Right lobe of liver (tissue), 6 donors: ENCODE measurements around the gene NDUFS2. TPM values are rescaled to one million over a fixed set of nuclear protein-coding genes. Genes with fewer than 3 reads are reported as not detected.

Source experiments
- ATAC-seq, 4 donors: fragments of 200-7000 bp; cut with Tn5 transposase; one replicate each; pipeline ENCODE4 v1.9.1; 2020; ENCODE audit warnings: mild to moderate bottlenecking in 4 of 4, moderate library complexity in 4 of 4
- DNase-seq, 3 donors: peaks; one replicate each; pipeline ENCODE4 v3.0.0-alpha.2; 2020
- H3K27ac ChIP-seq, 3 donors: fragments of 200-600 bp; one replicate each; pipeline ENCODE4 v1.8.0; 2022
- H3K27me3 ChIP-seq, 2 donors: fragments of 200-600 bp; one replicate each; pipeline ENCODE4 v1.8.0; 2022
- H3K36me3 ChIP-seq, 4 donors: fragments of 200-600 bp; sonication (generic) in 1 of 4; one replicate each; pipeline versions ENCODE4 v1.5.1 to v1.8.0; 2017 to 2022; ENCODE audit warnings: control low read depth in 1 of 4
- H3K4me1 ChIP-seq, 4 donors: fragments of 200-600 bp; sonication (generic) in 1 of 4; one replicate each; pipeline versions ENCODE4 v1.5.1 to v1.8.0; 2017 to 2022; ENCODE audit warnings: control low read depth in 1 of 4
- H3K4me3 ChIP-seq, 3 donors: fragments of 200-600 bp; one replicate each; pipeline ENCODE4 v1.8.0; 2022
- H3K9me3 ChIP-seq, 4 donors: fragments of 200-600 bp; sonication (generic) in 1 of 4; one replicate each; pipeline versions ENCODE4 v1.5.1 to v1.8.0; 2017 to 2022; ENCODE audit warnings: control low read depth in 1 of 4
- POLR2A ChIP-seq: fragments of 450-650 bp; IDR thresholded peaks from one replicate; pipeline ENCODE4 v1.6.1; 2017; ENCODE audit warnings: antibody characterized with exemption, mild to moderate bottlenecking
- WGBS: methylation state at CpG from one replicate; pipeline ENCODE4 v1.1.6; 2018; ENCODE audit warnings: low coverage, low lambda C conversion rate; ENCODE audit not compliant: insufficient coverage; ENCODE audit errors: missing lambda C conversion rate; 5-methylcytosine and 5-hydroxymethylcytosine counted together
- intact Hi-C, 2 donors: fragments of 100-400 bp; cut with DNase I; formaldehyde crosslinking; loops; one replicate each; pipeline versions ENCODE4 v1.11.2 to v1.14.1; 2022
- total RNA-seq, 6 experiments: library from RNA; depleted of rRNA in 2 of 6; stranded (reverse); fragments of >200 nt in 2 of 6; fragmentation: NEBNext Ultra II Directional in 3 of 6; extraction: Animal tissue kit (Norgen Biotek cat#: 25700) in 3 of 6; gene quantifications; one replicate each; pipeline versions ENCODE4 v1.1.0 to v1.2.4, GENCODE V29; 2016 to 2023
- TF ChIP-seq, protein P1 (sequence below), 4 donors: fragments of 200-600 bp in 3 of 4; fragments of 450-650 bp in 1 of 4; IDR thresholded peaks; one replicate each; pipeline versions ENCODE4 v1.5.1 to v1.8.0; 2016 to 2022; ENCODE audit warnings: antibody characterized with exemption in 4 of 4, mild to moderate bottlenecking in 2 of 4
- donor health status: DM: no; HTN: yes; CAD: no.
- donor health status: DM: no; HTN: no; CAD: no.
- donor health status: DM: no; HTN: no; CAD: no.
- donor health status: DM: no; HTN: yes; CAD: no.
- donor health status: DM: no; HTN: yes; CAD: no.

The NDUFS2 gene
- total RNA-seq, 6 experiments from 2014 or later, result 91.1 to 157 (median 107) TPM

DNA sequence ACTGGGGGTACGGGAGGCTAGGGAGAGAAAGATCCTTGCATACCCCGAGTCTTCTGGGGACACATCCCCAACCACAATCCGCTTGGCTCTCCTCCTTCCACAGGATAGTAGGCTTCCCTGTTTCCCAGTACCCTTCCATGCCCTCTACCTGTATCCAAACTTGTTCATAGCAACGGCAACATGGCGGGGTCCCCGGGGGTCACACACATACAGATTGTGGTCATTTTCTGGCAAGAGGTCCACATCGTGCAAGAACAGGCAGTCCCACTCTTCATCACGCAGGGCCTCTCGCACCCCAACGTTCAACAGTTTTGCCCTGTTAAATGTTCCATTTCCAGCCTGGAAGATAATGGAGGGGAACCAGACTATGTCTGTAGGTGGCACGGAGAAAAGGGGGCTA lies 28.5 kb upstream of the NDUFS2 start:
- Histone ChIP-seq H3K27me3 (no peaks in the 10 kb centered on the region), H3K9me3 (no peaks in the 10 kb centered on the region), H3K4me3 (no peak overlapping the region), H3K36me3 (peaks cover 0 to 40% (median 14%) of the 10 kb centered on the region in 4 donors), H3K27ac (no peak overlapping the region), H3K4me1 (peaks cover 0 to 24% (median 7%) of the 10 kb centered on the region in 4 donors)
- ATAC-seq (no peak), DNase-seq (peak in 2 of 3 donors; percentile 6 to 20)
- TF ChIP-seq, protein P1, sequence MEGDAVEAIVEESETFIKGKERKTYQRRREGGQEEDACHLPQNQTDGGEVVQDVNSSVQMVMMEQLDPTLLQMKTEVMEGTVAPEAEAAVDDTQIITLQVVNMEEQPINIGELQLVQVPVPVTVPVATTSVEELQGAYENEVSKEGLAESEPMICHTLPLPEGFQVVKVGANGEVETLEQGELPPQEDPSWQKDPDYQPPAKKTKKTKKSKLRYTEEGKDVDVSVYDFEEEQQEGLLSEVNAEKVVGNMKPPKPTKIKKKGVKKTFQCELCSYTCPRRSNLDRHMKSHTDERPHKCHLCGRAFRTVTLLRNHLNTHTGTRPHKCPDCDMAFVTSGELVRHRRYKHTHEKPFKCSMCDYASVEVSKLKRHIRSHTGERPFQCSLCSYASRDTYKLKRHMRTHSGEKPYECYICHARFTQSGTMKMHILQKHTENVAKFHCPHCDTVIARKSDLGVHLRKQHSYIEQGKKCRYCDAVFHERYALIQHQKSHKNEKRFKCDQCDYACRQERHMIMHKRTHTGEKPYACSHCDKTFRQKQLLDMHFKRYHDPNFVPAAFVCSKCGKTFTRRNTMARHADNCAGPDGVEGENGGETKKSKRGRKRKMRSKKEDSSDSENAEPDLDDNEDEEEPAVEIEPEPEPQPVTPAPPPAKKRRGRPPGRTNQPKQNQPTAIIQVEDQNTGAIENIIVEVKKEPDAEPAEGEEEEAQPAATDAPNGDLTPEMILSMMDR (IDR thresholded peaks at IDR 0.05), result no peak
- TF ChIP-seq POLR2A, result no peak
- 93% methylated on average over 6 of the region's 11 CpGs for WGBS
- intact Hi-C loops, result no loop called here

DNA sequence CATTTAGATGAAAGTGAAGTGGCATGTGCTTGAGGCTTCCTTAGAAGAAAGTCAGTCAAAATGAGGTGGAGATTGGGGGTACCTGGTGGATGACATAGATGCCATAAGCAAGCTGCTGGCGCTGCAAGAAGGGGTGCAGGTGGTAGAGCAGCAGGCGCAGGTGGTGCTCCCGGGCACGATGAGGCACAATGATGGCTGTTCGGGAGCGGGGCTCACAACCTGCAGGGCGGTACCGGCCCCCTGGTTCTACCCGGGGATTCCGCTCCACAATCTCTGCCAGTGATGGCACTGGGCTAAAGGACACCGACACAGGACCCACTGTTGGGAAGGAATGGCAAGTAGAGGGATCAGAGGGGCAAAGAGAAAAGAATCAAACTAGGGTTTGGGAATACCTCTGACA lies 27.3 kb upstream of the NDUFS2 start:
- Histone ChIP-seq H3K36me3 (peaks cover 0 to 40% (median 14%) of the 10 kb centered on the region in 4 donors), H3K4me1 (peaks cover 0 to 24% (median 7%) of the 10 kb centered on the region in 4 donors), H3K27ac (no peak overlapping the region), H3K27me3 (no peaks in the 10 kb centered on the region), H3K4me3 (no peak overlapping the region), H3K9me3 (no peaks in the 10 kb centered on the region)
- TF ChIP-seq POLR2A, result no peak
- TF ChIP-seq, protein P1 (IDR thresholded peaks at IDR 0.05), result no peak
- WGBS, result 96% methylated on average over 4 of the region's 11 CpGs
- DNase-seq (peak in 2 of 3 donors; percentile 14 to 46), ATAC-seq (no peak)
- intact Hi-C loops, result no loop called here

DNA sequence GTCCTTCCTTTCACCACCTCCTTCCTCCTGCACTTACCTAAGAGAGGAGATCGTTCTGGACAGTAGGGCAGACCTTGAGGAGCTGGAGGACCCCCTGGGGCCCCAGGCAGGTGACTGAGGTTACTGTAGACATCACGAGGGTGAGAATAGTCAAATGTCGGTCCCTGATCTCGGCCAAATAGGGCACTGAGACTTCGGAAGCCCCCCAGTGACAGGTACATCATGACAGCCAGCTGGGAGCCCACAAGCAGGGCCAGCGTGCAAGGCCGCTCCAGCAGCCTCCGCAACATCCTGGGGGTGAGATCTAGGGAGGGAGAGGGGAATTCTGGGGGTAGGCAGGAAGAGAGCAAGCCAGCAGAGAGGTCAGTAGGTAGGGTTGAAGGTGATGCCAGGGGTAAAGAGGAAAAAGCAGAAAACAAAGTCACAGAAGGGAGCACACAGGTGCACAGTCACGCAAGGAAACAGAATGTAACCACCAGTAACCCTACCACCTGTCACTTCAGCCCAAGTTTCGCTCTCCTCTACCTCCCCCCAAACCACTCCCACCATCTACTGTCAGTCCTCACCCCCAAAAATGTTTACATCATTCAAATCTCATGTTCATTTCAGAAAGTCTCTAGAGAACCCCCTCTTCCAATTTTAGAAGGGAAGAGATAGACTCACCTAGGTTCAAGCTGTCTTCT lies 26.3 kb upstream of the NDUFS2 start:
- TF ChIP-seq, protein P1 (IDR thresholded peaks at IDR 0.05), result no peak
- TF ChIP-seq POLR2A, result no peak
- DNase-seq (peak in 2 of 3 donors; percentile 14 to 40), ATAC-seq (no peak)
- WGBS, result 84% methylated on average over 7 of the region's 10 CpGs
- peaks cover 0 to 24% (median 7%) of the 10 kb centered on the region in 4 donors for H3K4me1 ChIP-seq
- no peaks in the 10 kb centered on the region for H3K9me3 ChIP-seq
- peak overlapping the region in 1 of 3 donors; percentile 72 for H3K4me3 ChIP-seq
- H3K36me3 ChIP-seq, result peaks cover 0 to 34% (median 13%) of the 10 kb centered on the region in 4 donors
- H3K27ac ChIP-seq, result peak overlapping the region in 1 of 3 donors; percentile 80
- intact Hi-C loops, result no loop called here
- H3K27me3 ChIP-seq, result no peaks in the 10 kb centered on the region

DNA sequence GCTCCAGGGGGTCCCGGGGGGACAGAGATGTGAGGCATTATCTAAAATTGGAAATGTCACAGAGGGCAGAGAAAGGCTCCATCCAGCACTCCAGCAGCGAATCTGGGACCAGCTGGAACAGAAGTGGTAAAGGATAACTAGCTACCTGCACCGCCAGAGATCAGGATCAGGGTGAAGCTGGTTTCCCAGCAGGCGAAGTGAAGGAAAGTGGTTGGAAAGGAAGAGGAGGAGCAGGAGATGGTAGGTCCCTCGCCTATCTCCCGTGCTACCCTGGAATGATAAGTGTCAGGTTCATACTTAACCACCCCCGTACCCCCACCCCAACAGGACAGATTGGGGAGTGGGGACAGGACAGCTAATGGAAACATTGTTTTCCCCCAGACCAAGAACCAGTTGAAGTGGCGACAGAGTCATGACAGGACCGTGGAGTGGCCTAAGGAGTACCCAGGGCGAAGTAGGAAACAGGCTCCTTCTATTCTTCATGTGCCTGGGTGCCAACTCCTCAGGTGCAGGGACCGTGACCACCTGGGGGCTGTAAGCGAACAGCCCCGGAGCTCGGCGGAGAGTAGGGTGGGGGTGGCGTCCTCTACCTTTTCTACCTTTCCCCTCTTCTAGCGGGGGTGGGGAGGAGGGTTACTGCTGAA lies 25.6 kb upstream of the NDUFS2 start:
- Histone ChIP-seq H3K9me3 (no peaks in the 10 kb centered on the region), H3K4me3 (peak overlapping the region; percentile 72 to 93 (median 73)), H3K4me1 (peaks cover 0 to 24% (median 7%) of the 10 kb centered on the region in 4 donors), H3K27me3 (no peaks in the 10 kb centered on the region), H3K36me3 (peaks cover 0 to 27% (median 10%) of the 10 kb centered on the region in 4 donors), H3K27ac (peak overlapping the region; percentile 71 to 86 (median 80))
- TF ChIP-seq, protein P1 (IDR thresholded peaks at IDR 0.05), result no peak
- no peak for TF ChIP-seq POLR2A
- WGBS, result 30% methylated on average over 11 of the region's 17 CpGs
- ATAC-seq (no peak), DNase-seq (no peak)
- intact Hi-C loops, result no loop called here
